ENCODE measurements around the gene PCDHB15.
"Not testable (repeated sequence)": the region's sequence is repeated elsewhere in the genome, so short reads cannot be mapped to it uniquely, and the experiment has no call there.

The PCDHB15 gene

GRCh38 chr5:141245250-141245717, at the start of gene PCDHB15:
PCDHB15 (plus strand) TSS chr5:141245395; CDS start chr5:141245579, 184 bp downstream.
- ChIA-PET POLR2A (no interaction called here), CTCF (interaction anchor here (0.9 to 1.6 kb wide), 4 partner anchors 10 to 319 kb away, joined by 3 to 4 read pairs (median 3); partner anchors contain the start of genes PCDHB11 and PCDHGA10)
- no peak for DNase-seq (ENCODE audit: extremely low spot score)
- TF ChIP-seq CTCF (IDR thresholded peaks at IDR 0.05; ENCODE audit: control extremely low read depth, extremely low read depth, low read depth, missing control alignments), result no peak

- no peak for TF ChIP-seq CTCF (IDR thresholded peaks at IDR 0.05; ENCODE audit: control extremely low read depth, extremely low read depth, low read depth, missing control alignments)
- POLR2A ChIA-PET, result no interaction called here
- DNase-seq (ENCODE audit: extremely low spot score), result no peak
- CTCF ChIA-PET, result interaction anchor here (1.0 to 1.5 kb wide), 3 partner anchors 9 to 134 kb away, joined by 3 read pairs; partner anchors contain the start of genes PCDHB9 and PCDHGA1
Measured at GRCh38 chr5:141196363-141196762, 48.8 kb upstream of the PCDHB15 start.

GRCh38 chr5:141199359-141200235, 45.6 kb upstream of the PCDHB15 start, which contains the start of gene PCDHB11:
PCDHB11 (plus strand) TSS chr5:141199627; CDS start chr5:141199775, 148 bp downstream.
- ChIA-PET CTCF (interaction anchor here (1.2 kb wide), 2 partner anchors 23 to 46 kb away, joined by 3 read pairs; no protein-coding TSS in a partner anchor), POLR2A (no interaction called here)
- no peak for DNase-seq (ENCODE audit: extremely low spot score)
- TF ChIP-seq CTCF (IDR thresholded peaks at IDR 0.05; ENCODE audit: control extremely low read depth, extremely low read depth, low read depth, missing control alignments), result no peak

- CTCF ChIA-PET; POLR2A ChIA-PET; DNase-seq (ENCODE audit: extremely low spot score): not testable (repeated sequence)
Measured at GRCh38 chr5:141201126-141201525, 44.1 kb upstream of the PCDHB15 start.

GRCh38 chr5:141201646-141202045, 43.5 kb upstream of the PCDHB15 start:
- DNase-seq (ENCODE audit: extremely low spot score); POLR2A ChIA-PET; CTCF ChIA-PET: not testable (repeated sequence)

GRCh38 chr5:141208478-141208877, 36.7 kb upstream of the PCDHB15 start, which contains the start of gene PCDHB12:
PCDHB12 (plus strand) TSS chr5:141208719; CDS start chr5:141208908, 189 bp downstream.
- DNase-seq (ENCODE audit: extremely low spot score), result no peak
- POLR2A ChIA-PET, result no interaction called here
- CTCF ChIA-PET, result interaction anchor here (1.1 kb wide), 1 partner anchor 9 kb away, joined by 5 read pairs; no protein-coding TSS in a partner anchor
- TF ChIP-seq CTCF (IDR thresholded peaks at IDR 0.05; ENCODE audit: control extremely low read depth, extremely low read depth, low read depth, missing control alignments), result no peak

GRCh38 chr5:141210281-141210680, 34.9 kb upstream of the PCDHB15 start:
- CTCF ChIA-PET; DNase-seq (ENCODE audit: extremely low spot score); POLR2A ChIA-PET: not testable (repeated sequence)

GRCh38 chr5:141210849-141211248, 34.3 kb upstream of the PCDHB15 start:
- POLR2A ChIA-PET; CTCF ChIA-PET; DNase-seq (ENCODE audit: extremely low spot score): not testable (repeated sequence)

- DNase-seq (ENCODE audit: extremely low spot score); POLR2A ChIA-PET: not testable (repeated sequence)
Measured at GRCh38 chr5:141213656-141214339, 31.4 kb upstream of the PCDHB15 start, which contains the start of gene PCDHB13. PCDHB13 (plus strand) TSS chr5:141213919; CDS start chr5:141214124, 205 bp downstream.

GRCh38 chr5:141214583-141214982, 30.6 kb upstream of the PCDHB15 start:
- CTCF ChIA-PET, result not testable (repeated sequence)

More at GRCh38 chr5:141213656-141214339, 31.4 kb upstream of the PCDHB15 start, which contains the start of gene PCDHB13:
- CTCF ChIA-PET, result not testable (repeated sequence)

GRCh38 chr5:141215504-141215903, 29.7 kb upstream of the PCDHB15 start:
- POLR2A ChIA-PET; CTCF ChIA-PET; DNase-seq (ENCODE audit: extremely low spot score): not testable (repeated sequence)

More at GRCh38 chr5:141214583-141214982, 30.6 kb upstream of the PCDHB15 start:
- DNase-seq (ENCODE audit: extremely low spot score); POLR2A ChIA-PET: not testable (repeated sequence)

GRCh38 chr5:141216035-141216434, 29.2 kb upstream of the PCDHB15 start:
- CTCF ChIA-PET; DNase-seq (ENCODE audit: extremely low spot score); POLR2A ChIA-PET: not testable (repeated sequence)

Data from GM10248 (cell line).